DMS 273 (cell line): ENCODE data around the gene OR2A5.
"Not testable (repeated sequence)": the region's sequence is repeated elsewhere in the genome, so short reads cannot be mapped to it uniquely, and the experiment has no call there.

Experiments
- DNase-seq: peaks from one replicate; lab custom pipeline; 2025; ENCODE audit not compliant: unreplicated experiment; lab: John Stamatoyannopoulos, UW

Gene OR2A5

DNA sequence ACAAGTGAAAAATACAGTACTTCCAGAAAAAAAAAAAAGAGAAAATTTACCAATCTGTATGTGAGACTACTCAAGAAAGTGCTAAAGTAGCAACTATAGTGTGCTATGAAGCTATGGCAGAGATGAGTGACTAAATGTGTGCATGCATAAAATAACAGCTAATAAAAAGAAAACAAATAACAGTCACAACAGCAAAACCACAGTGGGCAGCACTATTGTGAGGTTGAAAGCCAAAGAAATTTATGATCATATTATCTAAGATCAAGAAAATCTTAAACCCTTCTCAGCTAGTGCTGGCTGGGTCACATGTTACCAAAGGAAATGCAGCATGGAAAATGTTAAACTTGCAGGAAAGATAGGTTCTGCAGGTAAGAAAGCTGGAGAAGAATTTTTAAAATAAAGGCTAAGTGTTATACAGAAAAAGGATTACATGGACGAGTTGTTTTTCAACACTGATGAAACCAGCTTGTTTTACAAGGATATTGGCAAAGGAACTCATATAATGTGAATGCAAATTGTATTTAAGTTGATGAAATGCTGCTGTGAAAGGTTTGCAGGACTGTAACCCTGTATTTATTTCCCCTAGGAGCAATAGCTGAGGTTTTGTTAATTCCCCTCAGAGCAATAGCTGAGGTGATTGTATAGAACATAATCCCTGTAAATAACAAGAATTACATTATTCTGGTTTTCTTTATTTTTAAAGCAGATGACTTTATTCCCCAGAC, 15.6 kb upstream of the OR2A5 start:
- DNase-seq = no peak

DNA sequence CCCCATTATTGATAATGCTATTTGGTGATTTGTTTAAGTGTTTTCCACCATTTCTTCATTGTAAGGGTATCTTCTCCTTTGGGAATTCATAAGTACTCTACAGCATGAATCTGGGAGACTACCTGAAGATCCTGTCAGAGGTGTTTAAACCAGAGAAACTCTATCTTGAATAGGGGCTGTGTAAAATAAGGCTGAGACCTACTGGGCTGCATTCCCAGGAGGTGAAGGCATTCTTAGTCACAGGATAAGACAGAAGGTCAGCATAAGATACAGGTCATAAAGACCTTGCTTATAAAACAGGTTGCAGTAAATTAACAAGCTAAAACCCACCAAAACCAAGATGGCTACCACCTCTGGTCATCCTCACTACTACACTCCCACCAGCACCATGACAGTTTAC, 13.4 kb upstream of the OR2A5 start:
- no peak for DNase-seq

DNA sequence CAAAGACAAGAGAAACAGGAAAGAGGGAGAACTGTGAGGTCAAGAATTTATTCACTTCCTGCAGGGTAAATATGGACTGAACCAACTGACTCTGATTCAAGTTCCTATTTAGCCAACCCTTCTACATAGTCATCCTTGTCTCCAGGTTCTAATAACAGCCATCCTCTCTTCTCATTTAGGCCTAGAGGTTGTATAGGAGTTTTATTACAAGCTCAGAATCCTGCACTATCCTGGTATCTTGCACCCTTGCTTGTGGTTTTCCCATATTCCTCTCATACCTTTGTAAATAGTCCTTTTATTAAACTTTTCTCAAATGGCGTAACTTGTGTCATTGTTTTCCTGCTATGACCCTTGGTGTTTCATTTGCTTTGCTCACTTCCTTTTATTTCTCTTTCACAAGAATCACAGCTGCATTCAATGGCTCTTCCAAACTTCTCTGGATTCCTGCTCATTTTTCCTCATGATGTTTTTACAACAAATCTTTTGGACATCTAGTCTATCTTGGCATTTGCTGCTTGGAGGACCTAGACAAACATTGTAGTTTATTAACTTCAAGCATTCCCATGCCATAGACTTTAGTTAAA, 12.4 kb upstream of the OR2A5 start:
- DNase-seq = no peak

DNA sequence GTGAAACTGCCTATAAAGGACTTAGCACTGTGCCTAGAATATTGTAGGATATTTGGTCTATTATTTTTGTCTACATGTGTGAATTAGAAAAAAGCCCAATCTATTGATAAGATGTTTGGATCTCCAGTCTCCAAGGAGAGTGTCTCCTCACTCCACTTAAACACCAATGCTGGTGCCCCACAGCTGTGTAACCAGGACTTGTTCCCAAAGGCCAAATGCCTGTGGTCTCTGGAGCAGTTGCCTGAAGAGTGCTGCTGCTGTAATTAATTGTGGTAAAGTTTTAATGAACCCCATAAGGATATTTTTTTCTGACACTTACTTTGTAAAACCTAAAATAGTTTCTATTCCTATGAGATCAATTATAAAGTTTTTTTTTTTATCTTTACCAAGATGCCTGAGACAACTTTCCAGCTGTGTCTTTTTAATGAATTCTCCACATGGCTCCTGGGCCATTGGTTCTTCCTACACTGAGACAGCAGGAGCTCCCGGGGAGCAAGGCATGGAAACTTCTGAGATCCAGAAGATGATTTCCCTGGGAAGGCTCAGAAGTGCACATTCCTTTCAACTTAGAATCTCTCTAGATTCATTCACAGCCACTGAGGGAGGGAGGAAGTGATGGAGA, 11.2 kb upstream of the OR2A5 start:
- no peak for DNase-seq

DNA sequence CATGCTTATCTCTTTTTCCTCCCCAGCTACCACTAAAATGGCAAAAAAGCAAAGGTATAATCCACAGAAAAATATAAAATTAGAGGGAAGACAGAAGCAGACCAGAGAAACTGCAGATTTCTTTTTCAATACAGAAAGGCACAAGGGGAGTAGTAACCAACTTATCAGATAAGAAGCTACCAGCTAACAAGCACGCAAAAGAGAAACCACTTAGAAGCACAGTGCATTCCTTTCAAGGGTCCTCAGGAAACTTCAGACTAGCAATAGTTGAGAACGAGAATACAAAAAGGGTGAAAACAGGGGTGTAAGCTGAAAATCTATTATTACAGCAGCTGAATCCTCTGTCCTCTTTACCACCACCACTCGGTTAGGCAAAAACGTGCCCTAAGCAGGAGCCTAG, 9.9 kb upstream of the OR2A5 start:
- DNase-seq = no peak

DNA sequence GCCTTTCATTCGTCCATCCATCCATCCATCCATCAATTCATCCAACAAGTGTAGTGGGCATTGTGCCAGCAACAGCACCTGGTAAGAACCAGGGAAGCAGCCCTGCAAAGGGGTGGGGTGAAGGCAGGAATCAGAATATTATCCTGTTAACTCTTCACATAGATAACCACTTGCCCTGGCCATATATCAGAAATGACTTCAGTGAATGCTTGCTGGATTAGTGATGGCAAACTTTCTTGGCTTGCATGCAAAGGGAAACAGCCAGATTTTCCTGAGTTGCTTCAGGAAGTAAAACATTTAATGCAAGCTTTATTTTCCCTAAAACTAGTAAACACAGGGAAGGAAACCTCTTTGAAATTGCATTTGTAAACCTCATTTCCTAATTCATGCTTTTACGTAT, 743 bp downstream of the OR2A5 start:
- no peak for DNase-seq

DNA sequence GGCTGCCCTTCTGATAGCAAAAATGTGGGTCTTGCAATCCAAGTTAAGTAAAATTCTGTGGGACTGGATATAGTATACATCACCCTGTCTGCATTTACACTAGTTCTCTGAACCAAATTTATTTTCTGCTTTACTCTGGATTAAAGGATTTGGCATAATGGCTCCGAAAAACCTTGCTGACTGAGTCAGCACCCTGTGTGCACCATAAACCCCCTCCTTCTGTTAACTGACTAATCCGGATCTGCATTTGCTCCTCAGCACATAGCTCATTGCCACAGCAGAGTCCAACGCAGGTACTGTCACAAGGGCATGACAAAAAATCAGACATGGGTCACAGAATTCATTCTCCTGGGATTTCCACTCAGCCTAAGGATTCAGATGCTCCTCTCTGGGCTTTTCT, 1.3 kb downstream of the OR2A5 start:
- no peak for DNase-seq

DNA sequence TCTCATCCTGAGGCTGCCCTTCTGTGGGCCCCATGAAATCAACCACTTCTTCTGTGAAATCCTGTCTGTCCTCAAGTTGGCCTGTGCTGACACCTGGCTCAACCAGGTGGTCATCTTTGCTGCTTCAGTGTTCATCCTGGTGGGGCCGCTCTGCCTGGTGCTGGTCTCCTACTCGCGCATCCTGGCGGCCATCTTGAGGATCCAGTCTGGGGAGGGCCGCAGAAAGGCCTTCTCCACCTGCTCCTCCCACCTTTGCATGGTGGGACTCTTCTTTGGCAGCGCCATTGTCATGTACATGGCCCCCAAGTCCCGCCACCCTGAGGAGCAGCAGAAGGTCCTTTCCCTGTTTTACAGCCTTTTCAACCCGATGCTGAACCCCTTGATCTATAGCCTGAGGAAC, 2.1 kb downstream of the OR2A5 start:
- DNase-seq = not testable (repeated sequence)

DNA sequence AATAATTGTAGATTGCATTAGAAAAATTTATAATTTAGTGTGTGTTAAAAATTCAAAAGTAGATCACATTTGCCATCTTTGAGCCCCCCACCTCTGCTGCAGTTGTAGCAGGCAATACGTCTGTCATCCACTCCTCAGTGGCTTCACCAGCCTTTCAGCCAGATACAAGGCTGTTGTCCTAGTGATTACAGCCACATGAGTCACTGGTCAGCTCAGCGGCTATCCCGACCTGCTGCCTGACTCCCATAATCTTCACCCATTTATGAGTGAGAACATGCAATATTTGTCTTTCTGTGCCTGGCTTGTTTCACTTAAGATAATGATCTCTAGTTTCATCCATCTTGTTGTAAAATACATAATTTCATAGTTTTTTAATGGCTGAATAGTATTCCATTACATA, 9.2 kb downstream of the OR2A5 start:
- no peak for DNase-seq

DNA sequence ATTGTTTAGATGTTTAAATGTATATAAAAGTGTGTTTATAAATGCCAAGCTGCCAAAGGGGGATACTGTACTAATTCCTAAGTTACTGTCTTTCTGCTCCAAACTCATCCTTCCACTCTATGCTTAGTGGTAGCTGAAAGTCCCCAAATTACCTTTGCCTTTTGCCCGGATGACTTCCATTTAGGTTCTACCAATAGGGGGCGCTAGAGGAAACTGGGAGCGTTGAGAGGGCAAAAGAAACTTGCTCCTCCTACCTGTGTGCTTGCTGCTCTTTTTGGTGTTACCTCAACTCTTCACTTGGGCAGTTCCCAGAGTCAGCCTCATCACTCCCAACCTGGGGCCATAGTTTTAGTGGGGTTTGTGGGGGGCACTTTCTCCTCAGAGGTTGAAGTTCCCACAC, 15.0 kb downstream of the OR2A5 start:
- DNase-seq = peak; percentile 10

DNA sequence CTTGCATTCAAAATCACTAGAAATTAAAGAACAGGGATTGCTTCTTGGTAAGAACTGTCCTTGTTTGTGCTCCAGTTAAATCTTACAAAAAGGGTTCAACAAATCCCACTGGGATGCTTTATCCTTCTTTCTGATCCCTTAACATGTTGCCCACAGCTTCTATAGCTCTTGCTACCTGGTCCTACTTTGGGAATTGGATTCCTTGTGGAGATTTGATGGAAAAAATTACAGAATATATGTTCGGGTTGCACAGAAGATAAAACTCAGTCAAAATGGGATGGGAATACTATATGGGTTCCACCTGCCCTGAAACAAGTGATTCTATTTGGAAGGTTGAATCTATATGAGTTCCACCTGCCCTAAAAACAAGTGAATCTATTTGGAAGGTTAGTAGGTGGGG, 20.8 kb downstream of the OR2A5 start, which contains the start of gene OR2A25:
TSS of gene OR2A25 (plus strand) at position 301 of the 400 bp plus-strand sequence. CDS start 4,409 bp downstream, outside the sequence.
- DNase-seq = no peak

DNA sequence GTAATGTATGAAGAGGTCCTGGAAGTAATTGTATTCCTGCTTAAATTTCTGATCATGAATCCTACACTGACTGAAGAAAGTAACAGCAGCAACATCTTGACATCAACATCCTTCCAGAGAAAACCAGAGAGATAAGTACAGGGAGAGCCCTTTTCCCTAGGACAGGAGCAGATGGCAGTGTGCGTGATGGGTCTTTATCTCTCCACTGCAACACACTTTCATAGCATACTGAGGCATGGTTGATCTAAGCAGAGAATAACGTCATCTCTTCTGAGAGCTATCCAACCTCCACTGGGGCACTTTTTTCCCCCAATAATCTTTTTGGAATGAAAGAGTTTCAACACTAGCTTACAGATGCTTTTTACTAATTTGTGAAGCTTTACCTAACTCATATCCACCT, 21.2 kb downstream of the OR2A5 start:
- DNase-seq = no peak

DNA sequence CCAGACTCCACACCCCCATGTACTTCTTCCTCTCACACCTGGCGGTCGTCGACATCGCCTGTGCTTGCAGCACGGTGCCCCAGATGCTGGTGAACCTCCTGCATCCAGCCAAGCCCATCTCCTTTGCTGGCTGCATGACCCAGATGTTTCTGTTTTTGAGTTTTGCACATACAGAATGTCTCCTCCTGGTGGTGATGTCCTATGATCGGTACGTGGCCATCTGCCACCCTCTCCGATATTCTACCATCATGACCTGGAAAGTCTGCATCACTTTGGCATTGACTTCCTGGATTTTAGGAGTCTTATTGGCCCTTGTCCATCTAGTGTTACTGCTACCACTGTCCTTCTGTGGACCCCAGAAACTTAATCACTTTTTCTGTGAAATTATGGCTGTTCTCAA, 25.6 kb downstream of the OR2A5 start:
- peak; percentile 15 for DNase-seq

DNA sequence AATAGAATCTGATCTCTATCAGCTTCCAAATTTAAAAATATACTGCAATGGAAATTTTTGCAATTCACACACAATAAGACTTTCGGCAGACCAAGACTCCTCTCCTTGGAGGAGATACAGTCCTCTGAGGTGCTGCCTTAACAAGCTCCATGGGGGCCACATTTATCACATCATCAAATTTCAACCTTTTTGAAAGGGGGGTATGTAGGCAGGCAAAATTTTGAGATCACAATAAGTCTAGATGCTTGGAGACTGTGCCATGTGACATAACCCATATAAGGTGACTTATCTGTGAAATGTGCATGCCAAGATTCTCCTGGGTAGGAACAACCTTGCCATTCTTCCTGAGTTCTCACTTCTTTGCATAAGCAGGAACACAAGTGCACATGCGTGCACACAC, 37.2 kb downstream of the OR2A5 start, which contains the start of gene OR2A12:
TSS of gene OR2A12 (plus strand) at position 301 of the 400 bp plus-strand sequence. CDS start 8,830 bp downstream, outside the sequence.
- DNase-seq = no peak

DNA sequence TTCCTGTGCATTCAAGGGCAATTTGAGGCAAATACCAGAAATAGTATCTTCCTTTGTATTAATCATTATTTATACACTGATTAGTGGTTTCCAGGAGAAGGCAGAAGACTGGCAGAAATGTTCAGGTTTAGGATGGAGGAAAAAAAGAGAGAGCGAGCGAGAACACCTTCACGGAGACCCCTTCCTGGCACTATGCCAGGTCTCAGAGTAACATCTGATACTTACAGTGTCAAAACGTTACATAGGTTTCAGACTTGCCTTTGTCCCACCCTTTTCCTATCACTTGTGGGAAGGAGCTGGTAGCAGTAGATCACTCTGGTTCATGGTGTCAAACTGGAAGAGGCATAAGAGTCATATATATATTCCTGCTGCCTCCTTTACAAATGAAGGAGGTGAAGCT, 38.0 kb downstream of the OR2A5 start:
- no peak for DNase-seq

DNA sequence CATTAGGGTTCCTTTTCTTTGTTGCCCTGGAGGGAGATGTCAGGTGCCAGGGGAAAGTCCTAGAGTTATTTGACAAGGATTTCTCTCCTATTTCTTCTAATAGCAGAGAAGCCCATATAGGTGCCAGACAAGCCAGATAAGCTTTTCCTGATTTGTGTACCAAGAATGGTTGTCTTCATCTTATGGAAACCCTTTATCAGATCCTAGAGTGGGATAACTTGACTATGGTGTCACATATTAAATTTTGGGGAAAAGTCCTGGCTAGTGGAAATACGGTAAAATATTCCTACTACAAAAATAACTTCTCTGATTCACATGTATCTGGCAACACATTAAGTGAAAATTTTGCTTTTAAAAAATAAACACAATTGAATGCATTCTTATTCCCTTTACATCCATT, 38.5 kb downstream of the OR2A5 start:
- DNase-seq = no peak

DNA sequence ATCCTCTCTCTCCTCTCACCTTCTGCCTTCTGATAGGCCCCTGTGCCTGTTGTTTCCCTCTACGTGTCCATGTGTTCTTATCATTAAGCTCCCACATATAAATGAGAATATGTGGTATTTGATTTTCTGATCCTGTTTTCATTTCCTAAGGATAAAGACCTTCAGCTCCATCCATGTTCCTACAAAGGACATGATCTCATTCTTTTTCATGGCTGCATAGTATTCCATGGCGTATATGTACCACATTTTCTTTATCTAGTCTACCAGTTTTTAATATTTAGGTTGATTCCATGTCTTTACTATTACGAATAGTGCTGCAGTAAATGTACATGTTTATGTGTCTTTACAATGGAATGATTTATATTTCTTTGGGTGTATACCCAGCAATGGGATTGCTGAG, 41.9 kb downstream of the OR2A5 start:
- DNase-seq = no peak

DNA sequence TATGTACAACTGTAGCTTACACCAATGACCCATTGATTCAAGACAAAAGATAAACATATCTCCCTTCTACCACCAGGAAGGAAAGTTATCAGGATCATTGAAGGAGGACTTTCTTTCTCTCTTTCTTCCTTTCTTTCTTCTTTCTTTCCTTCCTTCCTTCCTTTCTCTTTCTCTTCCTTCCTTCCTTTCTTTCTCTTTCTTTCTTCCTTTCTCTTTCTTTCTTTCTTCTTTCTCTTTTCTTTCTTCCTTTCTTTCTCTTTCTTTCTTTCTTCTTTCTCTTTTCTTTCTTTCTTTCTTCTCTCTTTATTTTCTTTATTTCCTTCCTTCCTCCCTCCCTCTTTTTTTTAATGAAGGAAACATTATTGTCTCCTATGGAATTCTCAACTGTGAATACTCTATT, 50.0 kb downstream of the OR2A5 start:
- DNase-seq = no peak

DNA sequence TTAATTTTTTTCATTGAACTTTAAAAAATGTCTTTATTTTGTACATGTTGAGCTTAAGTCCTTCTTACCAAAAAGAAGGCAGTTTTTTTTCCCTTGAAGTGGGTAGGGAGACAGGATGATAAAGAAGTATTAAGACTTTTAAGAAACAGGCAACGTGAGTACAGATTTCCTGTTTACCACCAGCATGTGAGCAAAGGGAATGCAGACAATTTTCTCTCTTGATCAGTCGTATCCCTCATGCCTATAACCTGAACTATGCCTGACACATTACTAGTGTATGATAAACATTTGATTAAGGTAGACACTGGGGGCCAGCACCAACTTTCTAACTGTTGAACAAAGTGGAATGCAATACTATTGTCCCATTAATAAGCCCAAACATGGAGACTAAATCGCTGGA, 51.9 kb downstream of the OR2A5 start:
- no peak for DNase-seq

DNA sequence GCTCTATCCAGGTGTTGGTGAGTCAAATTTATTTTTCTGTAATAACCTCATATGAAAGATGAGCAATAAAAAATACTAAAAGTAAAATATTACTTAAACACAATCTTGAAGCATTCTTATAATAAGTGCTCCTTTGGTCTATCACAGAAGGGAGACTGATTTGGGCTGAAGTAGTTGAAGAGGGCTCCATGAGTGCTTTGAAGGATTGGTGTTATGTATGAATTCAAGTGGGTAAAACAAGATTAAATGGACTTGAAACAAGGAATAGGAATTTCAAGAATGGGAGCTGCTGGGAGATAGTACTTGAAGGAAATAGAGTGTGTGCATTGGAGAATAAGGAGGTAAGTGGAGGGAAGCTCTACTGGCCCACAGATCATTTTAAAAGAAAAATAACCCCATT, 53.3 kb downstream of the OR2A5 start:
- DNase-seq = no peak

DNA sequence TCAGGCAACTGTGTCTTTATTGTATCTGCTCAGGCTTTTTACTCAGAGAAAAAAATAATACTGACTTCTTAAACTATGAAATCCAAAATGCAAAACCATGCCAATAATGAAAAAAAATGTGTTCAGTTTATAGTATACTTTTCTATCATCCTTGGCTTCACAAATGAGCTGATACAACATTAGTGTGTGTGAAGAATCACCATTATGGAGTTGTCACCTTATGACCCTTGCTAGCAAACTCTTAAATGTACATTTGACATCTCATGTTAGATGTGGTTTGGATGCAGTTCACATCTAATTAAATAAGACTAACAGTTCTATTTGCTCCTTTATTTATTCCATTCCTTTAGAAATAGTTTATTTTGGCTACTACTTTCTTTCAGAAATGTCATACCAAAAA, 56.5 kb downstream of the OR2A5 start:
- DNase-seq = no peak
